Erythroblast (primary cell): Measurements from ENCODE around the gene UNC13C.

Experiments used
- GATA1 ChIP-seq: IDR thresholded peaks from 2 replicates; pipeline ENCODE4 v1.6.1; 2011; ENCODE audit warnings: low read depth, mild to moderate bottlenecking, control low read depth, low read length, moderate library complexity
- POLR2A ChIP-seq: IDR thresholded peaks from 2 replicates; pipeline ENCODE4 v1.6.1; 2011; ENCODE audit warnings: mild to moderate bottlenecking, low read length

GRCh38 chr15:54620916-54621315, 642.7 kb downstream of the UNC13C start:
- TF ChIP-seq POLR2A, result no peak
- no peak for TF ChIP-seq GATA1
